M059J (cell line): ENCODE data around the gene SLFN11. TPM values are rescaled to one million over a fixed set of nuclear protein-coding genes. Genes with fewer than 3 reads are reported as not detected.

Experiments used
- total RNA-seq: library from RNA; depleted of rRNA; stranded (reverse); fragments of >200 nt; shearing (Covaris generic); gene quantifications from 2 replicates; pipeline ENCODE4 v1.2.3, GENCODE V29; 2014; rRNA removed

SLFN11 gene
- total RNA-seq, 1 experiment from 2014 or later: 82.0 TPM

Other genes with a start within 250 kb of the SLFN11 start
- 13.3 and 17.8 TPM in 2 replicates for gene NLE1, start 231.3 kb downstream of the SLFN11 start, total RNA-seq
- gene UNC45B, start 225.8 kb downstream of the SLFN11 start, total RNA-seq: 0.05 TPM in 1 of 2 replicates, not detected in the other
- not detected in 2 replicates for gene SLC35G3, start 179.2 kb downstream of the SLFN11 start, total RNA-seq
- 52.8 and 79.4 TPM in 2 replicates for gene SLFN5, start 130.5 kb downstream of the SLFN11 start, total RNA-seq
- 39.4 and 39.6 TPM in 2 replicates for gene SLFN12, start 58.9 kb upstream of the SLFN11 start, total RNA-seq
- 12.4 and 23.2 TPM in 2 replicates for gene SLFN13, start 75.1 kb upstream of the SLFN11 start, total RNA-seq
- gene SLFN12L, start 164.1 kb upstream of the SLFN11 start, total RNA-seq: 0.37 and 1.4 TPM in 2 replicates
- gene SLFN14, start 187.2 kb upstream of the SLFN11 start, total RNA-seq: not detected in 2 replicates
- gene PEX12, start 204.9 kb upstream of the SLFN11 start, total RNA-seq: 7.0 and 8.8 TPM in 2 replicates
- gene AP2B1, start 213.7 kb upstream of the SLFN11 start, total RNA-seq: 48.5 and 75.5 TPM in 2 replicates